OCI-LY7 (cell line): ENCODE measurements around the gene WDFY2.

Source experiments
- EZH2phosphoT487 ChIP-seq: fragments of 200-600 bp; sonication (generic); IDR thresholded peaks from 2 replicates; pipeline ENCODE4 v1.6.1; 2018; ENCODE audit warnings: low read depth, borderline replicate concordance, mild to moderate bottlenecking, mixed run types, antibody characterized with exemption, low read length, moderate library complexity, mixed read lengths
- TF ChIP-seq, protein P1 (sequence below): fragments of 200-600 bp; sonication (generic); conservative IDR thresholded peaks from 2 replicates; pipeline ENCODE4 v1.5.1; 2014; ENCODE audit warnings: mild to moderate bottlenecking, antibody characterized with exemption, low read length, moderate library complexity, mixed read lengths

DNA sequence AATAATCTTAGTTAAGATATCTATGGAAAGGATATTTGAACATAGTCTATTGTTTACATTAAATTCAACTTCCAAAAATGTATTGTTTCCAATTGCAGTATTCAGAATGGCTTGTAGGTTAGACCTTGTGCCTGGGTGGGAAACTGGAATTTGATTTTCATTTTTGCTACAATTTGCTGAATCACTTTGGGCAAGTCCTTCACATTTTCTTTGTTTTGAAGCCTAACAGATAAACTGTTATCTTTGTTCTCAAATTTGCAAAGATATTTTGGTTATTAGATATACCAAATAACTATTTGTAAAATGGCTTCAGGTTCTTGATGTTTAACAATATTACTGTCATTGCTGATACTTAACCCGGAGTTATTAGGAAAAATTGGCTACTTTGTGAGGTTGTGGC is 82.6 kb downstream of the WDFY2 start:
- TF ChIP-seq, protein P1, sequence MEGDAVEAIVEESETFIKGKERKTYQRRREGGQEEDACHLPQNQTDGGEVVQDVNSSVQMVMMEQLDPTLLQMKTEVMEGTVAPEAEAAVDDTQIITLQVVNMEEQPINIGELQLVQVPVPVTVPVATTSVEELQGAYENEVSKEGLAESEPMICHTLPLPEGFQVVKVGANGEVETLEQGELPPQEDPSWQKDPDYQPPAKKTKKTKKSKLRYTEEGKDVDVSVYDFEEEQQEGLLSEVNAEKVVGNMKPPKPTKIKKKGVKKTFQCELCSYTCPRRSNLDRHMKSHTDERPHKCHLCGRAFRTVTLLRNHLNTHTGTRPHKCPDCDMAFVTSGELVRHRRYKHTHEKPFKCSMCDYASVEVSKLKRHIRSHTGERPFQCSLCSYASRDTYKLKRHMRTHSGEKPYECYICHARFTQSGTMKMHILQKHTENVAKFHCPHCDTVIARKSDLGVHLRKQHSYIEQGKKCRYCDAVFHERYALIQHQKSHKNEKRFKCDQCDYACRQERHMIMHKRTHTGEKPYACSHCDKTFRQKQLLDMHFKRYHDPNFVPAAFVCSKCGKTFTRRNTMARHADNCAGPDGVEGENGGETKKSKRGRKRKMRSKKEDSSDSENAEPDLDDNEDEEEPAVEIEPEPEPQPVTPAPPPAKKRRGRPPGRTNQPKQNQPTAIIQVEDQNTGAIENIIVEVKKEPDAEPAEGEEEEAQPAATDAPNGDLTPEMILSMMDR: no peak
- no peak for TF ChIP-seq EZH2phosphoT487
